Retinal pigment epithelial cell (primary cell): ENCODE data around the gene ENTPD6.

Experiments
- DNase-seq: peaks from one replicate; pipeline ENCODE4 v3.0.0-alpha.2; 2010; ENCODE audit warnings: low read depth
- H3K4me3 ChIP-seq: 2 replicates; pipeline ENCODE4 v1.5.1; 2011; ENCODE audit warnings: mild to moderate bottlenecking, low read length, control low read depth, moderate library complexity
- CTCF ChIP-seq: conservative IDR thresholded peaks from 2 replicates; pipeline ENCODE4 v1.5.1; 2011; ENCODE audit warnings: low read depth, low read length, control low read depth, inconsistent platforms

Gene ENTPD6

GRCh38 chr20:25188218-25188617 lies 7.3 kb upstream of the ENTPD6 start:
- TF ChIP-seq CTCF = no peak
- no peak overlapping the region for H3K4me3 ChIP-seq
- no peak for DNase-seq

- no peak overlapping the region for H3K4me3 ChIP-seq
- no peak for TF ChIP-seq CTCF
- DNase-seq = no peak
These were observed 4.5 kb upstream of the ENTPD6 start for GRCh38 chr20:25191051-25191450.

GRCh38 chr20:25191689-25192088 lies 3.8 kb upstream of the ENTPD6 start:
- no peak overlapping the region for H3K4me3 ChIP-seq
- no peak for DNase-seq
- TF ChIP-seq CTCF = no peak

- DNase-seq = no peak
- TF ChIP-seq CTCF = no peak
- no peak overlapping the region for H3K4me3 ChIP-seq
These were observed 1.7 kb upstream of the ENTPD6 start for GRCh38 chr20:25193843-25194242.

- H3K4me3 ChIP-seq = no peak overlapping the region
- no peak for DNase-seq
- no peak for TF ChIP-seq CTCF
These were observed 1.1 kb upstream of the ENTPD6 start for GRCh38 chr20:25194333-25194972.

- TF ChIP-seq CTCF = peak; percentile 6
- H3K4me3 ChIP-seq = peak overlapping the region; percentile 88
- DNase-seq = no peak
These were observed 662 bp downstream of the ENTPD6 start for GRCh38 chr20:25195962-25196785.

GRCh38 chr20:25196786-25197120 lies 1.2 kb downstream of the ENTPD6 start:
- no peak for DNase-seq
- peak overlapping the region; percentile 88 for H3K4me3 ChIP-seq
- TF ChIP-seq CTCF = no peak
